Erythroblast (primary cell): ENCODE results near the gene GOLGA7B.
"Not testable (repeated sequence)": the region's sequence is repeated elsewhere in the genome, so short reads cannot be mapped to it uniquely, and the experiment has no call there.

Experiments used
- DNase-seq, 2 experiments: peaks; one replicate each; lab custom pipeline; 2025; lab: John Stamatoyannopoulos, UW
- GATA1 ChIP-seq: IDR thresholded peaks from 2 replicates; pipeline ENCODE4 v1.6.1; 2011; ENCODE audit warnings: low read depth, mild to moderate bottlenecking, control low read depth, low read length, moderate library complexity
- POLR2A ChIP-seq: IDR thresholded peaks from 2 replicates; pipeline ENCODE4 v1.6.1; 2011; ENCODE audit warnings: mild to moderate bottlenecking, low read length

The GOLGA7B gene

GRCh38 chr10:97821308-97822038, 28.2 kb upstream of the GOLGA7B start:
- TF ChIP-seq POLR2A (no peak), GATA1 (no peak)
- no peak for DNase-seq

- TF ChIP-seq GATA1, result no peak
- no peak for TF ChIP-seq POLR2A
These were observed 27.4 kb upstream of the GOLGA7B start for GRCh38 chr10:97822261-97822687.

GRCh38 chr10:97823734-97824133, 25.9 kb upstream of the GOLGA7B start:
- no peak for DNase-seq
- no peak for TF ChIP-seq GATA1
- TF ChIP-seq POLR2A, result no peak

More at GRCh38 chr10:97822261-97822687, 27.4 kb upstream of the GOLGA7B start:
- DNase-seq, result no peak

GRCh38 chr10:97825020-97825760, 24.5 kb upstream of the GOLGA7B start:
- no peak for TF ChIP-seq GATA1
- TF ChIP-seq POLR2A, result no peak
- DNase-seq, result no peak

- DNase-seq, result no peak
- TF ChIP-seq POLR2A, result no peak
- no peak for TF ChIP-seq GATA1
These were observed 22.8 kb upstream of the GOLGA7B start for GRCh38 chr10:97826892-97827291.

- no peak for TF ChIP-seq GATA1
- no peak for TF ChIP-seq POLR2A
- no peak for DNase-seq
These were observed 21.8 kb upstream of the GOLGA7B start for GRCh38 chr10:97827702-97828291.

- TF ChIP-seq POLR2A (no peak), GATA1 (no peak)
- DNase-seq, result no peak
These were observed 20.9 kb upstream of the GOLGA7B start for GRCh38 chr10:97828721-97829120.

GRCh38 chr10:97830064-97830463, 19.6 kb upstream of the GOLGA7B start:
- TF ChIP-seq GATA1 (no peak), POLR2A (no peak)

GRCh38 chr10:97831259-97831658, 18.4 kb upstream of the GOLGA7B start:
- TF ChIP-seq GATA1 (no peak), POLR2A (no peak)
- DNase-seq, result no peak

More at GRCh38 chr10:97830064-97830463, 19.6 kb upstream of the GOLGA7B start:
- DNase-seq, result no peak

GRCh38 chr10:97836446-97836845, 13.2 kb upstream of the GOLGA7B start:
- TF ChIP-seq POLR2A (no peak), GATA1 (no peak)
- no peak for DNase-seq

GRCh38 chr10:97838091-97838490, 11.6 kb upstream of the GOLGA7B start:
- TF ChIP-seq POLR2A, result no peak
- TF ChIP-seq GATA1, result no peak
- DNase-seq, result no peak

GRCh38 chr10:97841166-97841565, 8.5 kb upstream of the GOLGA7B start:
- not testable (repeated sequence) for DNase-seq

GRCh38 chr10:97842114-97842513, 7.5 kb upstream of the GOLGA7B start:
- DNase-seq, result not testable (repeated sequence)

GRCh38 chr10:97842656-97843280, 6.9 kb upstream of the GOLGA7B start:
- TF ChIP-seq GATA1 (no peak), POLR2A (no peak)
- DNase-seq, result no peak
